Osteoblast (primary cell): ENCODE results near the gene TNIK. TPM values are rescaled to one million over a fixed set of nuclear protein-coding genes. Genes with fewer than 3 reads are reported as not detected.

Experiments
- DNase-seq: peaks from one replicate; pipeline ENCODE4 v3.0.0; 2011; ENCODE audit warnings: low spot score, mixed read lengths; ENCODE audit not compliant: insufficient read length; ENCODE audit errors: missing footprints
- H2AFZ ChIP-seq: 2 replicates; pipeline ENCODE4 v1.6.0; 2011; ENCODE audit warnings: mild to moderate bottlenecking, low read length
- H3K27ac ChIP-seq: 2 replicates; pipeline ENCODE4 v1.5.1; 2011; ENCODE audit warnings: mild to moderate bottlenecking, low read depth, low read length, moderate library complexity
- H3K27me3 ChIP-seq: 2 replicates; pipeline ENCODE4 v1.6.0; 2012; ENCODE audit warnings: mild to moderate bottlenecking, control low read depth, inconsistent platforms, low read length, moderate library complexity; ENCODE audit not compliant: insufficient read depth
- H3K36me3 ChIP-seq: 2 replicates; pipeline ENCODE4 v1.5.1; 2011; ENCODE audit warnings: mild to moderate bottlenecking, low read length, control low read depth, moderate library complexity; ENCODE audit not compliant: insufficient read depth
- H3K4me1 ChIP-seq: 2 replicates; pipeline ENCODE4 v1.5.1; 2011; ENCODE audit warnings: mild to moderate bottlenecking, low read length, control low read depth, moderate library complexity; ENCODE audit not compliant: insufficient read depth
- H3K4me2 ChIP-seq: 2 replicates; pipeline ENCODE4 v1.6.0; 2011; ENCODE audit warnings: mild to moderate bottlenecking, low read length; ENCODE audit not compliant: insufficient read depth
- H3K4me3 ChIP-seq: fragments of 200-600 bp; sonication (generic); 3 replicates; pipeline ENCODE4 v1.5.1; 2012; ENCODE audit warnings: mild to moderate bottlenecking, low read length, inconsistent platforms; ENCODE audit not compliant: insufficient read depth
- H3K79me2 ChIP-seq: 2 replicates; pipeline ENCODE4 v1.6.0; 2012; ENCODE audit warnings: mild to moderate bottlenecking, low read length, control low read depth, inconsistent platforms; ENCODE audit not compliant: insufficient read depth
- H3K9me3 ChIP-seq: 2 replicates; pipeline ENCODE4 v1.5.1; 2011; ENCODE audit warnings: low read depth, low read length, control low read depth
- H4K20me1 ChIP-seq: 2 replicates; pipeline ENCODE4 v1.6.0; 2012; ENCODE audit warnings: mild to moderate bottlenecking, low read length, control low read depth; ENCODE audit not compliant: insufficient read depth
- CTCF ChIP-seq: IDR thresholded peaks from 2 replicates; pipeline ENCODE4 v1.5.1; 2011; ENCODE audit warnings: mild to moderate bottlenecking, low read depth, low read length, moderate library complexity; ENCODE audit errors: extremely low read depth
- total RNA-seq: library from RNA; depleted of rRNA; stranded (reverse); fragments of >200 nt; gene quantifications from 2 replicates; pipeline ENCODE4 v1.2.3, GENCODE V29; 2012

TNIK gene
- total RNA-seq, 1 donor, result 7.6 TPM

- no peak for TF ChIP-seq CTCF
- Histone ChIP-seq H2AFZ (no peak overlapping the region), H4K20me1 (no peaks in the 10 kb centered on the region), H3K4me3 (no peak overlapping the region), H3K9me3 (no peaks in the 10 kb centered on the region), H3K4me1 (no peaks in the 10 kb centered on the region), H3K4me2 (no peak overlapping the region), H3K36me3 (no peaks in the 10 kb centered on the region), H3K79me2 (no peaks in the 10 kb centered on the region), H3K27ac (no peak overlapping the region), H3K27me3 (peaks cover 54% of the 10 kb centered on the region)
- DNase-seq, result no peak
Measured at GRCh38 chr3:171364500-171364899, 95.7 kb downstream of the TNIK start.

GRCh38 chr3:171363202-171363601 is 97.0 kb downstream of the TNIK start:
- no peaks in the 10 kb centered on the region for H3K4me1 ChIP-seq
- no peak overlapping the region for H2AFZ ChIP-seq
- no peak for DNase-seq
- no peaks in the 10 kb centered on the region for H3K79me2 ChIP-seq
- TF ChIP-seq CTCF, result no peak
- no peaks in the 10 kb centered on the region for H3K36me3 ChIP-seq
- peaks cover 57% of the 10 kb centered on the region for H3K27me3 ChIP-seq
- H3K27ac ChIP-seq, result no peak overlapping the region
- H3K4me2 ChIP-seq, result no peak overlapping the region
- H3K4me3 ChIP-seq, result no peak overlapping the region
- no peaks in the 10 kb centered on the region for H4K20me1 ChIP-seq
- no peaks in the 10 kb centered on the region for H3K9me3 ChIP-seq

GRCh38 chr3:171362575-171362974 is 97.6 kb downstream of the TNIK start:
- Histone ChIP-seq H3K79me2 (no peaks in the 10 kb centered on the region), H3K27me3 (peaks cover 57% of the 10 kb centered on the region), H3K4me2 (no peak overlapping the region), H3K4me1 (no peaks in the 10 kb centered on the region), H3K9me3 (no peaks in the 10 kb centered on the region), H4K20me1 (no peaks in the 10 kb centered on the region), H3K36me3 (no peaks in the 10 kb centered on the region), H3K4me3 (no peak overlapping the region), H3K27ac (no peak overlapping the region), H2AFZ (no peak overlapping the region)
- no peak for TF ChIP-seq CTCF
- no peak for DNase-seq

GRCh38 chr3:171358881-171359198 is 101.4 kb downstream of the TNIK start:
- Histone ChIP-seq H3K9me3 (no peaks in the 10 kb centered on the region), H3K27me3 (peaks cover 90% of the 10 kb centered on the region), H3K4me1 (no peaks in the 10 kb centered on the region), H3K79me2 (no peaks in the 10 kb centered on the region), H3K36me3 (no peaks in the 10 kb centered on the region), H3K4me3 (no peak overlapping the region), H2AFZ (no peak overlapping the region), H3K4me2 (no peak overlapping the region), H3K27ac (no peak overlapping the region), H4K20me1 (no peaks in the 10 kb centered on the region)
- no peak for DNase-seq
- no peak for TF ChIP-seq CTCF
